IPS-18c (cell line): Measurements from ENCODE around the gene RERE.

Experiments used
- H3K4me3 ChIP-seq: 2 replicates; pipeline ENCODE4 v1.7.0; 2013; ENCODE audit warnings: low read depth, mild to moderate bottlenecking, low read length, moderate library complexity; ENCODE audit not compliant: insufficient read depth
- H3K9me3 ChIP-seq: one replicate; pipeline ENCODE4 v1.6.1; 2013; ENCODE audit warnings: mild to moderate bottlenecking, low read length, moderate library complexity; ENCODE audit not compliant: control insufficient read depth, insufficient read depth

Gene RERE

GRCh38 chr1:8363186-8363766 is 454.2 kb downstream of the RERE start:
- H3K4me3 ChIP-seq, result no peak overlapping the region
- H3K9me3 ChIP-seq, result no peaks in the 10 kb centered on the region

- H3K9me3 ChIP-seq, result no peaks in the 10 kb centered on the region
- no peak overlapping the region for H3K4me3 ChIP-seq
Measured at GRCh38 chr1:8362701-8363101, 454.7 kb downstream of the RERE start.

- H3K9me3 ChIP-seq, result no peaks in the 10 kb centered on the region
- H3K4me3 ChIP-seq, result no peak overlapping the region
Measured at GRCh38 chr1:8361198-8361849, 456.1 kb downstream of the RERE start.

GRCh38 chr1:8360493-8361197 is 456.8 kb downstream of the RERE start:
- Histone ChIP-seq H3K9me3 (no peaks in the 10 kb centered on the region), H3K4me3 (no peak overlapping the region)

- no peaks in the 10 kb centered on the region for H3K9me3 ChIP-seq
- no peak overlapping the region for H3K4me3 ChIP-seq
Measured at GRCh38 chr1:8359617-8360481, 457.6 kb downstream of the RERE start.

GRCh38 chr1:8358897-8359616 is 458.4 kb downstream of the RERE start:
- no peak overlapping the region for H3K4me3 ChIP-seq

GRCh38 chr1:8358241-8358896 is 459.1 kb downstream of the RERE start:
- H3K4me3 ChIP-seq, result no peak overlapping the region
- no peaks in the 10 kb centered on the region for H3K9me3 ChIP-seq

More at GRCh38 chr1:8358897-8359616, 458.4 kb downstream of the RERE start:
- H3K9me3 ChIP-seq, result no peaks in the 10 kb centered on the region

GRCh38 chr1:8357329-8358101 is 459.9 kb downstream of the RERE start:
- H3K4me3 ChIP-seq, result no peak overlapping the region

GRCh38 chr1:8356256-8357209 is 460.9 kb downstream of the RERE start:
- no peaks in the 10 kb centered on the region for H3K9me3 ChIP-seq
- H3K4me3 ChIP-seq, result no peak overlapping the region

More at GRCh38 chr1:8357329-8358101, 459.9 kb downstream of the RERE start:
- H3K9me3 ChIP-seq, result no peaks in the 10 kb centered on the region

- H3K9me3 ChIP-seq, result no peaks in the 10 kb centered on the region
- H3K4me3 ChIP-seq, result no peak overlapping the region
Measured at GRCh38 chr1:8355439-8356255, 461.8 kb downstream of the RERE start.

- H3K9me3 ChIP-seq, result no peaks in the 10 kb centered on the region
- H3K4me3 ChIP-seq, result no peak overlapping the region
Measured at GRCh38 chr1:8354038-8354437, 463.4 kb downstream of the RERE start.

- no peak overlapping the region for H3K4me3 ChIP-seq
- H3K9me3 ChIP-seq, result no peaks in the 10 kb centered on the region
Measured at GRCh38 chr1:8352886-8353785, 464.3 kb downstream of the RERE start.

- H3K9me3 ChIP-seq, result no peaks in the 10 kb centered on the region
- H3K4me3 ChIP-seq, result no peak overlapping the region
Measured at GRCh38 chr1:8352471-8352845, 465.0 kb downstream of the RERE start.
